NB4 (cell line): ENCODE data around the gene FABP1.

Source experiments
- DNase-seq: peaks from one replicate; pipeline ENCODE4 v3.0.0; 2010; ENCODE audit warnings: low read depth
- H3K4me3 ChIP-seq: one replicate; pipeline ENCODE4 v1.5.1; 2011; ENCODE audit warnings: mild to moderate bottlenecking, low read depth, low read length, moderate library complexity
- MAX ChIP-seq: IDR thresholded peaks from 2 replicates; pipeline ENCODE4 v1.6.1; 2011; ENCODE audit warnings: low read depth, low read length
- MYC ChIP-seq: IDR thresholded peaks from 2 replicates; pipeline ENCODE4 v1.6.1; 2011; ENCODE audit warnings: low read depth, low read length
- POLR2A ChIP-seq: IDR thresholded peaks from 2 replicates; pipeline ENCODE4 v1.6.1; 2011; ENCODE audit warnings: mild to moderate bottlenecking; ENCODE audit not compliant: insufficient read length; ENCODE audit errors: extremely low read depth
- TF ChIP-seq, protein P1 (sequence below): IDR thresholded peaks from one replicate; pipeline ENCODE4 v1.5.1; 2012; ENCODE audit warnings: low read depth, low read length

FABP1 gene

GRCh38 chr2:88159955-88160415 is 32.1 kb upstream of the FABP1 start:
- no peak overlapping the region for H3K4me3 ChIP-seq
- no peak for TF ChIP-seq POLR2A
- TF ChIP-seq, protein P1, sequence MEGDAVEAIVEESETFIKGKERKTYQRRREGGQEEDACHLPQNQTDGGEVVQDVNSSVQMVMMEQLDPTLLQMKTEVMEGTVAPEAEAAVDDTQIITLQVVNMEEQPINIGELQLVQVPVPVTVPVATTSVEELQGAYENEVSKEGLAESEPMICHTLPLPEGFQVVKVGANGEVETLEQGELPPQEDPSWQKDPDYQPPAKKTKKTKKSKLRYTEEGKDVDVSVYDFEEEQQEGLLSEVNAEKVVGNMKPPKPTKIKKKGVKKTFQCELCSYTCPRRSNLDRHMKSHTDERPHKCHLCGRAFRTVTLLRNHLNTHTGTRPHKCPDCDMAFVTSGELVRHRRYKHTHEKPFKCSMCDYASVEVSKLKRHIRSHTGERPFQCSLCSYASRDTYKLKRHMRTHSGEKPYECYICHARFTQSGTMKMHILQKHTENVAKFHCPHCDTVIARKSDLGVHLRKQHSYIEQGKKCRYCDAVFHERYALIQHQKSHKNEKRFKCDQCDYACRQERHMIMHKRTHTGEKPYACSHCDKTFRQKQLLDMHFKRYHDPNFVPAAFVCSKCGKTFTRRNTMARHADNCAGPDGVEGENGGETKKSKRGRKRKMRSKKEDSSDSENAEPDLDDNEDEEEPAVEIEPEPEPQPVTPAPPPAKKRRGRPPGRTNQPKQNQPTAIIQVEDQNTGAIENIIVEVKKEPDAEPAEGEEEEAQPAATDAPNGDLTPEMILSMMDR: peak; percentile 86
- DNase-seq: peak; percentile 79

DNA sequence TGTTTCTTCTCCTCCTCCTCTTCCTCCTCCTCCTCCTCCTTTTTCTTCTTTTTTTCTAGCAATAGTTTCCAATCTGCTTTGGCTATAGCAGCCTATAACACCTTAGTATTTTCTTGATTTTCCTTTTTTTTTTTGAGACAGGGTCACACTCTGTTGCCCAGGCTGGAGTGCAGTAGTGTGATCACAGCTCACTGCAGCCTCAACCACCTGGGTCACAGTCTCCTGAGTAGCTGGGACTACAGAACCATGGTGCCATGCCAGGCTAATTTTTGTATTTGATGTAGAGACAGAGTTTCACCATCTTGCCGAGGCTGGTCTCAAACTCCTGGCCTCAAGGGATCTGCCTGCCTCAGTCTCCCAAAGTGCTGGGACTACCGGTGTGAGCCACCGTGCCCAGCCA is 31.6 kb upstream of the FABP1 start:
- H3K4me3 ChIP-seq: no peak overlapping the region
- TF ChIP-seq MYC (no peak), MAX (no peak), POLR2A (no peak)
- TF ChIP-seq, protein P1: no peak
- no peak for DNase-seq

GRCh38 chr2:88148929-88149438 is 21.1 kb upstream of the FABP1 start:
- DNase-seq: no peak
- no peak overlapping the region for H3K4me3 ChIP-seq
- TF ChIP-seq, protein P1: no peak
- TF ChIP-seq MAX (no peak), MYC (no peak), POLR2A (no peak)

- TF ChIP-seq POLR2A: no peak
- TF ChIP-seq MAX: no peak
- no peak for TF ChIP-seq MYC
- TF ChIP-seq, protein P1: no peak
- no peak for DNase-seq
- H3K4me3 ChIP-seq: no peak overlapping the region
These were observed 19.3 kb upstream of the FABP1 start for GRCh38 chr2:88147145-88147544.

- DNase-seq: no peak
- TF ChIP-seq MYC (no peak), MAX (no peak), POLR2A (no peak)
- TF ChIP-seq, protein P1: no peak
- H3K4me3 ChIP-seq: no peak overlapping the region
These were observed 18.7 kb upstream of the FABP1 start for GRCh38 chr2:88146590-88146989.

DNA sequence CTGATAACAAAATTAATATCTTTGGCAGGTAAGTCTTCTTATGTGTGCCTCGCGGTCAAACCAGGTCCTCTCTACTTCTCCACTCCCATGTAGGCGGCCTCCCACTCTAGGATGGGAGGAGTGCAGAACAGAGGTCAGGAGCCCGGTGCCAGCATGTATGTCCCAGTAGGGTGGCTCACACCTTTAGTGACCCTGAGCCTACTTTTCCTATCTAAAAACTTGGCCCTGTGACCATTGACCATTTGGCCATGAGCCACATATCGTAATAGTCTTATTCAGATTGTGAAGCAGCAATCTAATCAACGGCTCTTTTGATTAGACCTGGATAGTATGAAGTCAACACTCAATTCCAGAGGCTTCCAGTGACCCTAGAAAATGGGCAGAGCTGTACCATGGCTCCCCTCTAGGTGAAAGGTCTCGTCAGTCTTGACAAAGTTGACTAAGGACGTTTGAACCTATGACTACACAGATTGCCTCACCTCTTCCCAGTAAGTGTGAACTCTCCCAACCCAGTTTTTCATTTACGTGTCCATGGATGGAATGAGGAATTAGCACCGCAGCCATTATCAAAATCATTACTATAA is 17.1 kb upstream of the FABP1 start:
- TF ChIP-seq MAX: no peak
- no peak for TF ChIP-seq MYC
- TF ChIP-seq POLR2A: no peak
- TF ChIP-seq, protein P1: no peak
- DNase-seq: no peak
- H3K4me3 ChIP-seq: no peak overlapping the region
